ENCODE results near the gene PDZRN3. TPM values are rescaled to one million over a fixed set of nuclear protein-coding genes. Genes with fewer than 3 reads are reported as not detected.

The PDZRN3 gene
- total RNA-seq, 1 experiment from 2014 or later = 12.5 TPM

DNA sequence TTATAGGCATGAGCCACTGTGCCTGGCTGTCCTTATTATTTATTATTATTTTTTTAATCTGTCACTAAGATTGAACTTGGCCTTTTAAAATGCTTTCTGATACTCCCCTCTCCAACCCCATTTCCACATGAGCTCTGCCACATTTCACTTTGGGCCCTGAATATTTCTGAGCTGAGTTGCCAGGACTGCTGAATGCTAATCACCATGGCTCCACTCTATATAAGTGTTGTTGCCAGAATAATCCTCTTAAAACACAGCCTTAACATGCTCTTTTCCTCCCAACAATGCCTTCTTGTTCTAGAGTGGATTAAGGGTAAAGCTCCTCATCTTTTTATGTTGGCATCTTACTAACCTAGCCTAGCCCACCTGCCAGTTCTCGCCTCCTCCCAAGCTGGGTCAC, 124.4 kb downstream of the PDZRN3 start:
- DNase-seq = no peak
- ChIA-PET CTCF (no interaction called here), POLR2A (no interaction called here)
- intact Hi-C loops (cut with micrococcal nuclease; ENCODE audit: unreplicated experiment) = no loop called here
- no TSS peak for BruUV-seq (replicated peaks)
- Histone ChIP-seq H3K9me3 (no peaks in the 10 kb centered on the region), H3K4me3 (ENCODE audit: low read depth, low read length) (no peak overlapping the region), H3K4me1 (peaks cover 14% of the 10 kb centered on the region), H3K36me3 (ENCODE audit: control insufficient read depth, insufficient read depth, low read length) (no peaks in the 10 kb centered on the region), H3K27me3 (replicated peaks; ENCODE audit: control insufficient read depth, insufficient read depth, low read length) (no peaks in the 10 kb centered on the region)
- Mint-ChIP-seq H3K27me3 (ENCODE audit: insufficient read depth, unreplicated experiment) (no peaks in the 10 kb centered on the region), H3K4me3 (ENCODE audit: unreplicated experiment) (no peak overlapping the region), H3K27ac (ENCODE audit: unreplicated experiment) (no peak overlapping the region), H3K36me3 (ENCODE audit: insufficient read depth, unreplicated experiment) (no peaks in the 10 kb centered on the region), H3K4me1 (ENCODE audit: low read depth, unreplicated experiment) (no peaks in the 10 kb centered on the region), H3K9me3 (ENCODE audit: unreplicated experiment) (no peaks in the 10 kb centered on the region)
- TF ChIP-seq, protein P1, sequence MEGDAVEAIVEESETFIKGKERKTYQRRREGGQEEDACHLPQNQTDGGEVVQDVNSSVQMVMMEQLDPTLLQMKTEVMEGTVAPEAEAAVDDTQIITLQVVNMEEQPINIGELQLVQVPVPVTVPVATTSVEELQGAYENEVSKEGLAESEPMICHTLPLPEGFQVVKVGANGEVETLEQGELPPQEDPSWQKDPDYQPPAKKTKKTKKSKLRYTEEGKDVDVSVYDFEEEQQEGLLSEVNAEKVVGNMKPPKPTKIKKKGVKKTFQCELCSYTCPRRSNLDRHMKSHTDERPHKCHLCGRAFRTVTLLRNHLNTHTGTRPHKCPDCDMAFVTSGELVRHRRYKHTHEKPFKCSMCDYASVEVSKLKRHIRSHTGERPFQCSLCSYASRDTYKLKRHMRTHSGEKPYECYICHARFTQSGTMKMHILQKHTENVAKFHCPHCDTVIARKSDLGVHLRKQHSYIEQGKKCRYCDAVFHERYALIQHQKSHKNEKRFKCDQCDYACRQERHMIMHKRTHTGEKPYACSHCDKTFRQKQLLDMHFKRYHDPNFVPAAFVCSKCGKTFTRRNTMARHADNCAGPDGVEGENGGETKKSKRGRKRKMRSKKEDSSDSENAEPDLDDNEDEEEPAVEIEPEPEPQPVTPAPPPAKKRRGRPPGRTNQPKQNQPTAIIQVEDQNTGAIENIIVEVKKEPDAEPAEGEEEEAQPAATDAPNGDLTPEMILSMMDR (IDR thresholded peaks at IDR 0.05; ENCODE audit: insufficient read depth in 1 of 2, low read depth in 1 of 2, low read length in 1 of 2, severe bottlenecking in 1 of 2, unreplicated experiment in 1 of 2) = no peak

DNA sequence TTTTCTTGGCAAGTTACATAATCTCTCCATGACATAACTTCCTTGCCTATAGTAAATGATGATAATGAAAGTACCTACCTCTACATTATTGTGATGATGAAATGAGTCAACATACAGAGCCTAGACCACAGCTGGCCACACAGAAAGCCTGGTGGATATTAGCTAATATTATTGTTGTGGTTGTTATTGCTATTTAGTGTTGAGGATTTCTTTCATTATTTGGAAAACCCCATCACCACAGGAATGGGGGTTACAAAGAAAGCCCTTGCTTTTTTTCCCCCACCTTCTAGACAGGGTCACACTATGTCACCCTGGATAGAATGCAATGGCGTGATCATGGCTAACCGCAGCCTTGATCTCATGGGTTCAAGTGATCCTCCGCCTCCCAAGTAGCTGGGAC, 125.0 kb downstream of the PDZRN3 start:
- Mint-ChIP-seq H3K27me3 (ENCODE audit: insufficient read depth, unreplicated experiment) (no peaks in the 10 kb centered on the region), H3K27ac (ENCODE audit: unreplicated experiment) (no peak overlapping the region), H3K4me3 (ENCODE audit: unreplicated experiment) (no peak overlapping the region), H3K4me1 (ENCODE audit: low read depth, unreplicated experiment) (no peaks in the 10 kb centered on the region), H3K9me3 (ENCODE audit: unreplicated experiment) (no peaks in the 10 kb centered on the region), H3K36me3 (ENCODE audit: insufficient read depth, unreplicated experiment) (no peaks in the 10 kb centered on the region)
- ChIA-PET POLR2A (no interaction called here), CTCF (no interaction called here)
- Histone ChIP-seq H3K4me1 (peaks cover 13% of the 10 kb centered on the region), H3K36me3 (ENCODE audit: control insufficient read depth, insufficient read depth, low read length) (no peaks in the 10 kb centered on the region), H3K4me3 (ENCODE audit: low read depth, low read length) (no peak overlapping the region), H3K9me3 (no peaks in the 10 kb centered on the region), H3K27me3 (replicated peaks; ENCODE audit: control insufficient read depth, insufficient read depth, low read length) (no peaks in the 10 kb centered on the region)
- intact Hi-C loops (cut with micrococcal nuclease; ENCODE audit: unreplicated experiment) = no loop called here
- BruUV-seq (replicated peaks) = no TSS peak
- no peak for DNase-seq
- TF ChIP-seq, protein P1 (IDR thresholded peaks at IDR 0.05; ENCODE audit: insufficient read depth in 1 of 2, low read depth in 1 of 2, low read length in 1 of 2, severe bottlenecking in 1 of 2, unreplicated experiment in 1 of 2) = no peak

DNA sequence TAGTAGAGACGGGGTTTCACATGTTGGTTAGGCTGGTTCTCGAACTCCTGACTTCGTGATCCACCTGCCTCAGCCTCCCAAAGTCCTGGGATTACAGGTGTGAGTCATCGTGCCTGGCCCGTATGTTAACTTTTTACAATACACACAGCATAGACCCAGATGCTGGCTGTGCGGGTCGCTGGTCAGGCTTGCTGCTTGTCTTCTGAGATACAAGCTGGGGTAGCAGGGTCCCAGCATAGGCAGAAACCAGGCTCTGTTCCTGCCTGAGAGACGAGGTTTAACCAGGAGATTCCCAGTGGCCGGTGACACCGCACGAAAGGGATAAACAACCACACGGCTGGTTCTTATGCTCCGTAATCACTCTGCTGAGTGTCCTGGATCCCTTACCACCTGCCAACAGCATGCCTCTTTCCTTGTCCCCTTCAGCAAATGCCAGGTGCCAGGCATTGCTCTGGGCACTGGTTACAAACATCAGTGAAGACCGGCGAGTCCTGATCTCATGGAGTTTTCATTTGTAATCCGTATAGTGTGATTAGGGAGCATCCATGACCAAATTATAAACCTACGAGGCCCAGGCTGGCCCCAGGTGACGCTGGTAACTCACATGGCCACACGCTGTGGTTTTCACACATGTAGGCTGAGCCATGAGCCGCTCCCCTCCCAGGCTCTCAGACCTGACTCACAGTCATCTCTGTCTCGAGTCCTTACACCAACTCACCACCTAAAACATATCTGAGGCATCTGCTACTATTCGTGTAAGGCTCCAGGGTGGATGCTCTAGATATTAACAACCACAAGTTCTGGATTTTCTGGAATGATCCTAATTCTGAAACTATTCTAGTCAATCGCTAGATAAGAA, 125.7 kb downstream of the PDZRN3 start:
- H3K4me1 ChIP-seq = peaks cover 8% of the 10 kb centered on the region; the same call in 1 of the 2 replicates
- H3K27me3 Mint-ChIP-seq (ENCODE audit: insufficient read depth, unreplicated experiment) = no peaks in the 10 kb centered on the region
- H3K4me3 ChIP-seq (ENCODE audit: low read depth, low read length) = no peak overlapping the region
- no TSS peak for BruUV-seq (replicated peaks)
- no peaks in the 10 kb centered on the region for H3K36me3 ChIP-seq (ENCODE audit: control insufficient read depth, insufficient read depth, low read length)
- H3K27me3 ChIP-seq (replicated peaks; ENCODE audit: control insufficient read depth, insufficient read depth, low read length) = no peaks in the 10 kb centered on the region
- H3K9me3 ChIP-seq = no peaks in the 10 kb centered on the region
- intact Hi-C loops (cut with micrococcal nuclease; ENCODE audit: unreplicated experiment) = no loop called here
- TF ChIP-seq, protein P1 (IDR thresholded peaks at IDR 0.05; ENCODE audit: insufficient read depth in 1 of 2, low read depth in 1 of 2, low read length in 1 of 2, severe bottlenecking in 1 of 2, unreplicated experiment in 1 of 2) = no peak
- H3K4me1 Mint-ChIP-seq (ENCODE audit: low read depth, unreplicated experiment) = no peaks in the 10 kb centered on the region
- H3K9me3 Mint-ChIP-seq (ENCODE audit: unreplicated experiment) = no peaks in the 10 kb centered on the region
- no peak for DNase-seq
- no peak overlapping the region for H3K4me3 Mint-ChIP-seq (ENCODE audit: unreplicated experiment)
- POLR2A ChIA-PET = no interaction called here
- H3K27ac Mint-ChIP-seq (ENCODE audit: unreplicated experiment) = no peak overlapping the region
- no peaks in the 10 kb centered on the region for H3K36me3 Mint-ChIP-seq (ENCODE audit: insufficient read depth, unreplicated experiment)
- CTCF ChIA-PET = no interaction called here
